GM19025 (cell line): Measurements from ENCODE around the gene GPBP1L1.
"Not testable (repeated sequence)": the region's sequence is repeated elsewhere in the genome, so short reads cannot be mapped to it uniquely, and the experiment has no call there.

ENCODE experiments used
- ATAC-seq: cut with Tn5 transposase; IDR thresholded peaks from one replicate; pipeline ENCODE4 v1.9.1; 2021; ENCODE audit warnings: mild to moderate bottlenecking, low read depth, moderate library complexity; ENCODE audit not compliant: unreplicated experiment

The GPBP1L1 gene

GRCh38 chr1:45604239-45604638, 82.1 kb downstream of the GPBP1L1 start:
- ATAC-seq, result no peak

- ATAC-seq, result not testable (repeated sequence)
Measured at GRCh38 chr1:45596765-45597164, 89.6 kb downstream of the GPBP1L1 start.

- ATAC-seq, result no peak
Measured at GRCh38 chr1:45594412-45594811, 91.9 kb downstream of the GPBP1L1 start.

- no peak for ATAC-seq
Measured at GRCh38 chr1:45589861-45590260, 96.5 kb downstream of the GPBP1L1 start.

- ATAC-seq, result no peak
Measured at GRCh38 chr1:45586769-45587168, 99.6 kb downstream of the GPBP1L1 start.

- ATAC-seq, result no peak
Measured at GRCh38 chr1:45585496-45586075, 100.7 kb downstream of the GPBP1L1 start.

- no peak for ATAC-seq
Measured at GRCh38 chr1:45585110-45585426, 101.3 kb downstream of the GPBP1L1 start.

- ATAC-seq, result peak; percentile 21
Measured at GRCh38 chr1:45584351-45585109, 101.8 kb downstream of the GPBP1L1 start.

- peak; percentile 32 for ATAC-seq
Measured at GRCh38 chr1:45583666-45584350, 102.5 kb downstream of the GPBP1L1 start, which contains the start of gene NASP. TSS of gene NASP (plus strand) at chr1:45584041. CDS start at chr1:45584147, 106 bp downstream.

GRCh38 chr1:45583264-45583665, 103.1 kb downstream of the GPBP1L1 start:
- ATAC-seq, result peak; percentile 73
